ENCODE results near the gene AASDHPPT. TPM values are rescaled to one million over a fixed set of nuclear protein-coding genes. Genes with fewer than 3 reads are reported as not detected.
"Not testable (repeated sequence)": the region's sequence is repeated elsewhere in the genome, so short reads cannot be mapped to it uniquely, and the experiment has no call there.

The AASDHPPT gene
- 33.8 TPM for polyA plus RNA-seq (2013, experiment 1 of 2; ENCODE audit: insufficient read length)
- 32.6 TPM for polyA plus RNA-seq (2013, experiment 2 of 2; ENCODE audit: insufficient read length)

DNA sequence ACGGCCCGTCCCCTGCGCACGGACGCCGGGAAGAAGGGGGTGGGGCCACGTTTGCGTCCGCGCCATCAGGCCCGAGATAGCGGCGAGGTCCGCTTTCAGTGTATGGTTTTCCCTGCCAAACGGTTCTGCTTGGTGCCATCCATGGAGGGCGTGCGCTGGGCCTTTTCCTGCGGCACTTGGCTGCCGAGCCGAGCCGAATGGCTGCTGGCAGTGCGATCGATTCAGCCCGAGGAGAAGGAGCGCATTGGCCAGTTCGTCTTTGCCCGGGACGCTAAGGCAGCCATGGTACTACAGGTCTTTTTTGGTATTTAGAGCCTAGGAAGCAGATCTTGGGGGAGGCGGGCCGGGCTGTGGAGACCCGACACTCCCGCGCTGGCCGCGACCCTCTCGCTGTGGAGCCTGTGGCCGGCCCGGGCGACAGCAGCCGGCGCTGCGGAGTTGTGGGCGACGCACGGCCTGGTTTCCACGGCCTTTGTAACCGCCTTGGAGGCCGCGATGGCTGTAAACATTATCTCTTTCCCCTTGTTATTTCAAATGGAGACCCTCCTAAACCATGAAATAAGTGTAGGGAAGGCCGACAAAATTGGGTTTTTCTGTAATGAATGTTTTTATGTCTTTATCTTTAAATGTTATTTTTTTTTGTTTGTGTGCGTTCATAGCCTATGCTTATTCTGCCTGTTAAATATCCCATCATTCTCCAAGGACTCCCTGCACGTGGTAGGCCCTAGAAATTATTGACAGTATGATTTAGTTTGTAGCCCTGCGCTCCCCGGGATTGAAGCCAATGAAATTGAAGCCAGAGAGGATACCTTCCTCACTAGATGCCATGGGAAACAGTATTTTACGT, at the start of gene AASDHPPT:
TSS of gene AASDHPPT (plus strand) at position 54 of the 847 bp plus-strand sequence. CDS start at position 103, 49 bp downstream.
- DNase-seq, result peak; percentile 26

- no peak for DNase-seq
These were observed 46.9 kb upstream of the AASDHPPT start for GRCh38 chr11:106030609-106031008.

DNA sequence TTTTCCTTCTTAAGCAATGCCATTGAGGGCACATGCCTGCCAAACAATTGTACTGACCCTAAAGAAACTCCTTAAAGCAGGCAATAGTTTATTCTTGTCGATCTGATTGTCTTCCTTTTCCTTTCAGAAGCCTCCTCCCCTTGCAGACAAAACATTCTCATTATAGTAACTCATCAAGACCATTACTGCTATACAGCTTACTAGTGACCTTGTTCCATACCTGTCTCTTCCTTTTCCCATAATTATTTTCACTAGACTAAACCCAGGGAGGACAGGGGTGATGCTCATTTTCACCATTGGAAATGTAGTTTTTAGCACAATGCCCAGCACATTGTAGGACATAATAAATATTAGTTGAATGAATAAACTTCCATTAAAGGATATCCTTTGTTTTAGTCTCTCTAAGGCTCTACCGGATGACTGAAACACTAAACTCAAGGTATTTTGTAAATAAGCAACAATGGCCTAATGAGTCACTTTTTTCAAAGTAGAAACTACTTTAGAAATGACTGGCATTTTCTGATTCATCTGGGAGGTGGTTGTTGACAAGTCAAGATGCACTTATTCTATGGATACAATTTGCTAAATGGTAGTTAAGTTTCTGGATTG, 46.2 kb upstream of the AASDHPPT start:
- no peak for DNase-seq

DNA sequence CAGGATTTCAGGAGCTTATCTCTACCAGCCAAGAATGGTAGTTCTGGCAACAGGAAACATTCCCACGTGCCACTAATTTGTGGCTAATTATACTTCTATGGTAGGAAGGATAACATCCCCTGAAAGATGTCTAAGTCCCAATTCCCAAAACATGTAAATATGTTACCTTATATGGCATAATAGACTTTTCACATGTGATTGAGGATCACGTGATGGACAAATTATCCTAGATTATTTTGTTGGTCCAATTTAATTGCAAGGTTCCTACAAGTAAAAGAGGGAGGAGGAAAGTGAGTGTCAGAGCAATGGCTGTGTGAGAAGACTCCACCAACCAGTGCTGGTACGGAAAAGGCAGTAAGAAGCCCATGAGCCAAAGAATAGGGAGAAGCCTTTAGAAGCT, 45.5 kb upstream of the AASDHPPT start:
- DNase-seq, result no peak

DNA sequence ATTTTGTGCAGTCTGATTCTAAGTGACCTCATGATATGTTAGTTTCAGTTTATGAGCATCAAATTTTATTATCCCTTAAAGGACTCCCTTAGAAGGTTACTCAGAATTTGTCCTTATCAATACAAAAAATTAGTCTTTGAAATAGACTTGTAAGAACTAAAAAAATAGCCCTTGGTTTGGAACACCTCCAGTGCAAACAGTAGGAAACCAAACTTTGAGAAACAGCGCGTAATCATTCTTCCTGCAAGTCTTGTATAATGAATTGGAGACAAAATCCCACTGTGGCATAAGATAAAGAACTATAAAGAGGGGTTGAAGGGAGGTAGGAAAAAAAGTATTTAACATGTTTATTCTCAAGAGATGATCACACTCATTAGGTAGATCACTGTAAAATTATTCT, 44.6 kb upstream of the AASDHPPT start:
- DNase-seq, result no peak

DNA sequence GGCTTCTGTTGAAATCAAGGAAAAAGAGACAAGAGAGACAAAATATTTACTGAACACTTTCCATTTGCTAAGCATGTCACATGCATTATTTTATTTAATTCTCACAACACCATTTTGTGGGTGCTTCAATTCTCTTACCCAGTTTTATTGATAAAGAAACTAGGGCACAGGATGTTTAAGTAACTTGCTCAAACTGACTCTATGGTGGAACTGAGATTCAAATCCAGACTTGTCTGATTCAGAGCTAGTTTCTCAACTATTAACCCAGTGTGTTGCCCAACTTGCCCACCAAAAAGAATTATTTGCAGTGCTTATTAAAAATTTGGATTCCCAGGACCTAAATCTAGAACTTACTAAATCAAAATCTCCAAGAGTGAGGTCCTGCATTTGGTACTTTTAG, 33.9 kb upstream of the AASDHPPT start:
- no peak for DNase-seq

DNA sequence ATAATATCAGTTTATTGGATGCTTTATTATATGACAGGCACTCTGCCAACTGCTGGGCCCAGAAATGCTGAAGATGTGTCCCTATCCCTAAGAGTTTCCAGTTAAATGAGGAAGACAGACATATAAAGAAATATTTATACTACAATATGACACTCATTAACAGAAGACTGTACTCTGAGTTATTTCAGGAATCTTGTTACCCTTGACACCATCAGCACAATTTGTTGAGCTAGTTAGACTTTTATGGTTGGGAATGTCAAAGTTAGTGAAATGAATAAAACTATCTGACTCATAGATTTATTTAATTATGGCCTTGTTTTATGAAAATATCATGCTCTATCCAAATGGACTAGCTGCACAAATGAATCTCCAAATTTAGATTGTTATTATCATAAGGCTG, 29.8 kb upstream of the AASDHPPT start:
- no peak for DNase-seq

- DNase-seq, result no peak
These were observed 27.6 kb upstream of the AASDHPPT start for GRCh38 chr11:106049727-106050476.

- no peak for DNase-seq
These were observed 26.4 kb upstream of the AASDHPPT start for GRCh38 chr11:106051103-106051502.

- not testable (repeated sequence) for DNase-seq
These were observed 19.1 kb upstream of the AASDHPPT start for GRCh38 chr11:106058377-106058776.

DNA sequence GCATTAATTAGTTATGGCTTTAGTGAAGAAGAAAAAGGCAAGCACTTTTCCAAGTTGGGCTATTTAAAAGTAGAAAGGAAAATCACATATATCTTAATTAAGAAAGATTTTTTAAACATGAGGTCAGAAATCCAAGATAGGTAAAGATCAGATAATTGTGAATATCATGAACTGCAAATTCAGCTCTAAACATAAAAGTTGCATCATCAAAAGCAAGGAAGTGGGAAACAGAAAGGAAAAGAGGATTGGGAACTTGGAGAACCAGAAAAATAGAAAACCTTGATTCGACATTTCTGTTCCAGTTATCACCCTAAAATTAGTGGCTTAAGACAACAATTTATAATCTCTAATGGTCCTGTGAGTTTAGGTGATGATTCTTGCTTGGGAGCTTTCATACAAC, 17.8 kb upstream of the AASDHPPT start:
- DNase-seq, result no peak

- DNase-seq, result no peak
These were observed 16.1 kb upstream of the AASDHPPT start for GRCh38 chr11:106061249-106061784.

- peak; percentile 3 for DNase-seq
These were observed 15.2 kb upstream of the AASDHPPT start for GRCh38 chr11:106061954-106062949.

DNA sequence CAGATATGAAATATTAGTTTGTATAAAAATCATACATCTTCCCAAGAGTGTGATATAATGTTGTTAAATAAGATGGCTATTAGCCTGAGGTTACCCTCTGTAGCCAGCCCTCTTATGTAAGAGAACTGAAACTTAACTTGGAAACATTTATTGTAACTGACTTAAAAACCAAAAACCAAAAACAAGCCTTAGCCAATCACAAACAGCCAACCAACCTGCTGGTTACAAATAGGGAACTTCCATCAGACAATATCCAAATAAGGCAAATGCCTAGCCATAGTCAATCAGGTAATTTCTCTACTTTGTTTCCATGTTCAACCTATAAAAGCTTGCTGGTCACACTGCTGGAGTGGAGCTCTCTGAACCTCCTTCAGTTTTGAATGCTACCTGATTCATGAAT, 14.5 kb upstream of the AASDHPPT start:
- DNase-seq, result no peak

DNA sequence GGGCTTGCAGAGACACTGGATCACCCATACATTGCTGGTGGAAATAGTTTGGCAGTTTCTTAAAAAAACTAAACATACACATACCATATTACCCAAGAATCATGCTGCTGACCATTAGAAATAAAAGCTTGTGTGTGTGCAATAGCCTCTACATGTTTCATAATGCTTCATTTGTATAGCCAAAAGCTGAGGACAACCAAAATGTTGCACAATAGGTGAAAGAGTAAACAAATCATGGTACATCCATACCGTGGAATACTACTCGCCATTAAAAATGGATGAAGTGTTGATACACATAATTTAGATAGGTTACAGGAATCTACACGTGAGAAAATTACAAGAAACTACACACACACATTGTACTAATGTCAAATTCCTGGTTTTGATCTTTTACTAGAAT, 6.9 kb upstream of the AASDHPPT start:
- no peak for DNase-seq

GRCh38 chr11:106072804-106073203, 4.7 kb upstream of the AASDHPPT start:
- DNase-seq, result no peak

- no peak for DNase-seq
These were observed 1.1 kb upstream of the AASDHPPT start for GRCh38 chr11:106076171-106076918.

- DNase-seq, result peak; percentile 100
These were observed 398 bp upstream of the AASDHPPT start, which contains the start of gene KBTBD3 for GRCh38 chr11:106076919-106077608. KBTBD3 (minus strand) TSS chr11:106077347; CDS start chr11:106059097, 18,250 bp downstream.

- DNase-seq, result no peak
These were observed 4.6 kb downstream of the AASDHPPT start for GRCh38 chr11:106082096-106082495.

- DNase-seq, result no peak
These were observed 8.7 kb downstream of the AASDHPPT start for GRCh38 chr11:106086135-106086534.
